GM20000 (cell line): ENCODE data around the gene PRCC.

ENCODE experiments used
- DNase-seq: peaks from one replicate; pipeline ENCODE4 v3.0.0; 2012; ENCODE audit warnings: low spot score
- CTCF ChIP-seq: IDR thresholded peaks from 2 replicates; pipeline ENCODE4 v1.5.1; 2012; ENCODE audit warnings: mild to moderate bottlenecking, control low read depth; ENCODE audit errors: extremely low read depth, missing control alignments

The PRCC gene

GRCh38 chr1:156845953-156846545, 78.7 kb downstream of the PRCC start:
- no peak for TF ChIP-seq CTCF
- peak; percentile 15 for DNase-seq

- TF ChIP-seq CTCF = no peak
- DNase-seq = no peak
Measured at GRCh38 chr1:156846643-156847042, 79.3 kb downstream of the PRCC start.

- no peak for TF ChIP-seq CTCF
- no peak for DNase-seq
Measured at GRCh38 chr1:156847591-156848460, 80.5 kb downstream of the PRCC start.

- no peak for DNase-seq
- no peak for TF ChIP-seq CTCF
Measured at GRCh38 chr1:156848461-156849150, 81.3 kb downstream of the PRCC start.

- TF ChIP-seq CTCF = no peak
- no peak for DNase-seq
Measured at GRCh38 chr1:156849151-156849496, 81.8 kb downstream of the PRCC start.
